ENCODE measurements around the gene SMAD4.
"Not testable (repeated sequence)": the region's sequence is repeated elsewhere in the genome, so short reads cannot be mapped to it uniquely, and the experiment has no call there.

SMAD4 gene

DNA sequence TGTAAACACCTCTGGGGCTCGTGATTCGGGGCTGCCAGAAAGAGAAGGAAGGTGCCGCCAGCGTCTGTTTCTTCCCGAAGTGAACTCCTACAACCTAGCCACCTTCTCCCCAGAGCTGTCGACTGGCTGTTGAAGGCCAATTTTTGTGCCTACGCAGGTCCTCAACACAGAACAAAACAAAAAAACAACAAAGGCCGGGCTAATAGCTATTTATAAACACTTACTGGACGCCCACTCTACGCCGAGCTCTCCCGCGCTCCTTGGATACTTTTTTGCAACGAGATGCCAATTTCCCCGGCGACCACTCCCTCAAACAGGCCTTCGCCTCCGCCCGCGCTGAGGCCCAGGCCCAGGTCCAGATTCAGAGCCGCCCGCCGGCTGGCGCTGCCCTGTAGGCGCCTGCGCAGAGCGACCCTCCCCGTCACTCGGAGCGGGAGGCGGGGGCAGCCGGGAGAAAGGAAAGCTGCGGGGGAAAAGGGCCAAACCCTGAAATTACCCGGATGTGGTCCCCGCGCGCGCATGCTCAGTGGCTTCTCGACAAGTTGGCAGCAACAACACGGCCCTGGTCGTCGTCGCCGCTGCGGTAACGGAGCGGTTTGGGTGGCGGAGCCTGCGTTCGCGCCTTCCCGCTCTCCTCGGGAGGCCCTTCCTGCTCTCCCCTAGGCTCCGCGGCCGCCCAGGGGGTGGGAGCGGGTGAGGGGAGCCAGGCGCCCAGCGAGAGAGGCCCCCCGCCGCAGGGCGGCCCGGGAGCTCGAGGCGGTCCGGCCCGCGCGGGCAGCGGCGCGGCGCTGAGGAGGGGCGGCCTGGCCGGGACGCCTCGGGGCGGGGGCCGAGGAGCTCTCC, at the start of gene SMAD4:
SMAD4 (plus strand) TSS at position 520 of the 843 bp plus-strand sequence. CDS start 16,834 bp downstream, outside the sequence.
- peak; percentile 98 for DNase-seq

DNA sequence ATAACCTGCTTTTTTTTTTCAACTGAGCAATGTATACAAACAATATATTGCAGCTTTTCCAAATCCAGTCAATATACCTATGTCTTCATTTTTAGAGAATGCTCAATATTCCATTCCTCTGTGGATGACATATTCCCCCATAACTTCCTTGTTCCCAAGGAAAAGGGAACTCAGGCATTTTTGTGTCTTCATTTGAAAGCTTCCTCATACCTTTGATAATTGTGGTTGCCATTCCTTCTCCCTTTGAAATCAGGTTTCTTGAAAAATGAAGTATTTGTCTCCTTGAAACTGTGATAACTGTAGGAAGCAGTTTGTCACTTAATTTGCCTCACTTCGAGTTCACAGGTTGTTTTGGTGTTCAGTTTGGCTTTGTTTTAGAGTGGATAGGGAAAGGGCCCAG, 48.6 kb upstream of the SMAD4 start:
- no peak for DNase-seq

DNA sequence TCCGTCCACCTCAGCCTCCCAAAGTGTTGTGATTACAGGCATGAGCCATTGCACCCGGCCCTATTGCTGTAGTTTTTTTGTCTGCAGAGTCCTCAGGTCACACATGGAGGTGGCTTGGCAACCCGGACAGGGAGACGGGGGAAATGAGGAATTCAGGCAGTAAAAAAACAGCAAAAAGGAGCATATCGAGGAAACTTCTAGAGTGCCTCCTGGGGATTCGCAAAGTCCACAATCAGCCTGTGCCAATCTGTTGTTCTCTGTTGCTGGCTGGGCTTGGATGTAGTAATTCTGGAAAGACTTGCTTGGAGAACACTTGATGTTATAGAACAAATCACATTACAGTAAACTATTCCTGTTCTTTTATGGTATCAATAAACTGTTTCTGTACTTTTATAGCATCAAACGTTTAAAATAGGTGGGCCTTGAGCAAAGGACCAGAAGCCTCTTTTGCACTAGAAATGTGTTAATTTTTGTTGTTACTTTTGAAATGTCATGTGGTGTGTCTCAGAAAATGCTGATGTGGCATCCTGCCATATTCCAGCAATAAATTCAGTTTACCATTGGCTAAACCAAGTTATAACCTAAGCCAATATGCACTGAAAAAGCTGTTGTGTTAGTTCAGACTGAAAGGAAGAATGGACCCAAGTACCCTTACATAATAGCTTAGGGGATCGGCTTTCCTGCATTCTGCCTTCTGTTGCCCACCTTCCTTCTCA, 47.8 kb upstream of the SMAD4 start:
- no peak for DNase-seq

DNA sequence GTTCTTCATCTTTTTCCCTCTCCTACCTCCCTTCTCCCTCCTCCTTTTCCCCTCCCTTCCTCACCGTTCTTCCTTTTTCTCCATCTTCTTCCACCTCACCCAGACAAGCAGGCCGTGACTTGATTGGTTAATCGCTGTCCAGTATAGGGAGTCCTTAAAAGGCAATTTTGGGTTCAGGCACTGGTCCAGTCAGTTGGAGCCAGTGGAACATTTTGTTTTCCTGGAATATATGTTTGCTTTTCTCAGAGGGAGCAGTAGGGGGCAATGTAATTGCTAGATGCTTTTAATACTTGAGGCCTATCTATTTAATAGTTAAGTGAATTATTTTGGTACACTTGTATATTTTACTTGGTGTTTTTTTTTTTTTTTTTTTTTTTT, 47.2 kb upstream of the SMAD4 start:
- peak; percentile 33 for DNase-seq

DNA sequence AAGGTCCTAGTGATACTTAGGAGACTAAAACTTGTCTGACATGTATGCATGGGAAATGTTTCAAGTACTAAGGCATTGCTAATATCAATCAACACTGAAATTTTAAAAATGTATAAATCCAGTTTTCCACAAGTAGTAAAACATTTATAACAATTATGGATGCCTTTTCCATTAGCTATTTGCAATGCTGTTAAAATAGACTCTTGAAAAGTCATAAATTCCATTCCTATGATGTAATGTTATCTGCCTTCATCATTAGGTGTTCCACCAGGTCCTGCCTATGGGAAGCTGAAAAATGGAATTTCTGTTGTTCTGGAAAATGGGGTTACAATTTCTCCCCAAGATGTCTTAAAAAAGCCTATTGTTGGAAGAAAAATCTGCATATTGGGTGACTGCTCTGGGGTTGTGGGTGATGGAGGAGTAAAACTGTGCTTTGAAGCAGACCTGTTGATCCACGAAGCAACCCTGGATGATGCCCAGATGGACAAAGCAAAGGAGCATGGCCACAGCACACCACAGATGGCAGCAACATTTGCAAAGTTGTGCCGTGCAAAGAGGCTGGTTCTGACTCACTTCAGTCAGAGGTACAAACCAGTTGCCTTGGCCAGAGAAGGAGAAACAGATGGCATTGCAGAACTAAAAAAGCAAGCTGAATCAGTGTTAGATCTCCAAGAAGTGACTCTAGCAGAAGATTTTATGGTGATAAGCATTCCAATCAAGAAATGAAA, 43.5 kb upstream of the SMAD4 start:
- no peak for DNase-seq

DNA sequence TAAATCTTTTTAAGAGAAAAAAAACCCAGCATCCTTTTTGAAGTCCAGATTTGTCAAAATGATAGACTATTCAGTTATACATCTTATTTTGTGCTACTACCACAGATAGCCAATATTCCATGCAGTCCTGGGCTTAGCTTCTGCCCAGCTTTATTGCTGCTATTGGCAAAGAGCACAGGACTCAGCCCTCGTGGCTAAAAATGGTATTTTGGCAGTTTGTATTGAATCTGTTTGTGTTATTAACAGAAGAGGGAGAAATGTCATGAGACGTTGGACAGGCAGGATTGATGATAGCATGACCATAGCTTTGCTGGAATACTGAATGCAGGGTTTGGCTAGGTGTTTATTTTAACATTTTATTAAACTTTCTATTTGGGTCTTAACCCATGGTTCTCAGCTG, 42.8 kb upstream of the SMAD4 start:
- no peak for DNase-seq

DNA sequence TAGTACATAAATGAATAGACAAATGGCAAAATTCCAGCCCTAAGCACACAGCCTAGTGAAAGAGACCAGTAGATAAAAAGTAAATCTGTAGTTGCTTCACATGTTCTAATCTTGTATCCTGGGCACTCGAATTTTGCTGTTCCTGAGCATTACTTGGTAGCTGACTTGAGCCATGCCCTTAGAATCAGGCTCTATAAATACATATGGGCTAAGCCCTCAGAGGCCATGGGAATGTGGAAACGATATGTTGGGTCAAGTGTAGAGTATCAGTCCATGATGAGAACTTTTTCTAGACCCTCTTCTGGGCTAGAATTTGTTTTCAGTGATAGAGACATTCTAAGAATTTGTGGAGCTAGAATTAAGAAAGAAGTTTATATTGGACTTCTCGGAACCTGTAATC, 40.3 kb upstream of the SMAD4 start:
- DNase-seq, result no peak

DNA sequence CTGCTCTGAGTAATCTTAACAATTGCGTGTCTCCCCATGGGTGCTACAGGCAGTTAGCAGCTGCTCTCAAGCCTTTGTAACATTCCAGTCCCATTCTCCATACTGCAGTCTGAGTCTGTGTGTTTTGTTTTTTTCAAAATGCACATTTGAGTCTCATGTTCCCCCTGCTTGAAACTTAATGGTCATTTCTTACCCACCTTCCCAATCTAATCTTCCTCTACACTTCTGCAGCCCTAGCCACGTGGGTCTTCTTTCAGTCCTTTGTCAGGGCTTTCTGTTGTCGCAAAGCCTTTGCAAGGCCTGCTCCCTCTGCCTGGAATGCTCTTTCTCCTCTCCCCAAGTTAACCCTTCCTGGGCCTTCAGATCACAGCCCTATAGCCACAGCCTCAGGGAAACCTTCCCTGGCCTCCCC, 37.7 kb upstream of the SMAD4 start:
- DNase-seq, result no peak

DNA sequence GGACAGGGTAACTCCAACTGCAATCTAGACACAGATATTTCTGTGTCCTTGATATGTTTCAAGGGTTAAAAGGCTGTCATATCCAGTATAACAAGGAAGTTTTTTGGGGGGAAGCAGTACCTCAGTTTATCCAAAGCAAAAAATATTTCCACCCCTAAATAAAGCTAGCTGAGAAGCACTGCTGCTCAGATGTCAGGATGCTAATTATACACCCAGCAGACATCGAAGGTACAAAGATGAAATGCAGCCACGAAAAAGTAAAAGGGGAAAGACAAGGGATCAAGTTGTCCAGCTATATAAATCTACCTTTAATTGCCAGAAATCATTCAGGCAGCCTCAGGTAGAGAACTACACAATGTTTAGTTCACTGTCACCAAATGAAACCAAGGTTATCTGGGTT, 36.0 kb upstream of the SMAD4 start:
- DNase-seq, result no peak

DNA sequence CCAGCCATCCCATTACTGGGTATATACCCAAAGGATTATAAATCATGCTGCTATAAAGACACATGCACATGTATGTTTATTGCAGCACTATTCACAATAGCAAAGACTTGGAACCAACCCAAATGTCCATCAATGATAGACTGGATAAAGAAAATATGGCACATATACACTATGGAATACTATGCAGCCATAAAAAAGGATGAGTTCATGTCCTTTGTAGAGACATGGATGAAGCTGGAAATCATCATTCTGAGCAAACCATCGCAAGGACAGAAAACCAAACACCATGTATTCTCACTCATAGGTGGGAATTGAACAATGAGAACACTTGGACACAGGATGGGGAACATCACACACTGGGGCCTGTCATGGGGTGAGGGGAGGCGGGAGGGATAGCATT, 26.8 kb upstream of the SMAD4 start:
- not testable (repeated sequence) for DNase-seq

DNA sequence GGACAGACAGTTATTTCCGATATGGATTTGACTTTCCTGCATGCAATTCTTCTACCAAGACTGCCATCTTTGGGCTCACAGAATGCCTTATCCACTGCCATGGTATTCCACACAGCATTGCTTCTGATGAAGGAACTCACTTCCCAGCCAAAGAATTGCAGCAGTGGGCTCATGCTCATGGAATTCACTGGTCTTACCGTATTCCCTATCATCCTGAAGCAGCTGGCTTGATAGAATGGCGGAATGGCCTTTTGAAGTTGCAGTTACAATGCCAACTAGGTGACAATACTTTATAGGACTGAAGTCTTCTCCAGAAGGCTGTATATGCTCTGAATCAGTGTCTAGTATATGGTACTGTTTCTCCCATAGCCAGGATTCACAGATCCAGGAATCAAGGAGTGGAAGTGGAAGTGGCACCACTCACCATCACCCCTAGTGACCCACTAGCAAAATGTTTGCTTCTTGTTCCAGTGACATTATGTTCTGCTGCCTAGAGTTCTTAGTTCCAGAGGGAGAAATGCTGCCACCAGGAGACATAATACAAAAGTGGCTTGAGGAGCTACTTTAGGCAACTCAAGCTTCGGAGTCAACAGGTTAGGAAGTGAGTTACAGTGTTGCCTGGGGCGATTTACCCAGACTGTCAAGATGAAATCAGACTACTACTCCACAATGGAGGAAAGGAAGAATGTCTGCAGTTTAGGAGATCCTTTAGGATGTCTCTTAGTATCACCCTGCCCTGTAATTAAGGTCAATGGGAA, 23.8 kb upstream of the SMAD4 start:
- DNase-seq, result no peak

DNA sequence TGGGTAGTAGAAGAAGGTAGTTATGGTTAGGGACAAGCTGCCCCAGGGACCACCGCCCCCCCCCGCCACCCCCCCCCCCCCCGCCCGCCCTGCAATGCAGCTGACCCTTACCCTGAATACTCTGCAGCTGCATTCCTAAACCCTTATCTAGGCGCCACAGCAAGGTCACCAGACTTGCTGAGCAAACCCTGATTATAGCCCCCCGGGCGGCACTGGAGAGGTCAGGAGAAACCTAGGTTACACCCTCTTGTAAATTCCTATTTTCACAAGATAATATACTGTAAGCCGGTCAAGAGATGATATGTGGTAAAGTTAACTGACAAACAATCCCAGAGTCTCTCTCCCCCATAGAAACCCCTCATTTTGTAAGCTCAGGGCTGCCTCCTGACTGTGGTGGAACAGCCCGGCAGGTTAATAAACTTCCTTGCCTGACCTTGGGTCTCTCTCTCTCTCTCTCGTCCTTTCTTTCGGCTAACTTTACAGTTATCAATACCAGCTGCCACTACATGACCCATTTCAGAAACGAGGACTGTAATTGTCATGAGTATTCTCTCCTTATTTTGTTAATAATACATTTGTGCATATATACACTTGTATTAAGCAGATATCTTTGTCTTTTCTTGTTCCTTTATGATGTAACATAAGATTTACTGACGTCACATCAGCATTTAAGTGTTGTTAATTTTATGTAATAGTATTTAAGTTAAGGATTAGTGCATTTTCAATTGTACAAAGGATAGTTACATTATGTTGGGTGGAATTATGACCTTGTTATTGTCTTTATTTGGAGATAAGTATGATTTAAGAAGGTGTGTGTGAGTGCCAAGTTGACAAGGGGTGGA, 22.8 kb upstream of the SMAD4 start:
- DNase-seq, result peak; percentile 50

DNA sequence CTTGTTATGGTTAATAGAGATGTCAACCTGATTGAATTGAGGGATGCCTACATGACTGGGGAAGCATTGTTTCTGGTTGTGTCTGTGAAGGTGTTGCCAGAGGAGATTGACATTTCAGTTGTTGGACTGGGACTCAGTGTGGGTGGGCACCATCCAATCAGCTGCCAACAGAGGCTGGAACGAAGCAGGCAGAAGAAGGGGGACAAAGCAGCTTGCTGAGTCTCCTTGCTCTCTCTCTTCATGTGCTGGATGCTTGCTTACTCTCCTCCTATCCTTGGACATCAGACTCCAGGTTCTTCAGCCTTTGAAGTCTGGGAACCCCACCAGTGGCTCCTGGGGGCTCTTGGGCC, 22.2 kb upstream of the SMAD4 start:
- no peak for DNase-seq

DNA sequence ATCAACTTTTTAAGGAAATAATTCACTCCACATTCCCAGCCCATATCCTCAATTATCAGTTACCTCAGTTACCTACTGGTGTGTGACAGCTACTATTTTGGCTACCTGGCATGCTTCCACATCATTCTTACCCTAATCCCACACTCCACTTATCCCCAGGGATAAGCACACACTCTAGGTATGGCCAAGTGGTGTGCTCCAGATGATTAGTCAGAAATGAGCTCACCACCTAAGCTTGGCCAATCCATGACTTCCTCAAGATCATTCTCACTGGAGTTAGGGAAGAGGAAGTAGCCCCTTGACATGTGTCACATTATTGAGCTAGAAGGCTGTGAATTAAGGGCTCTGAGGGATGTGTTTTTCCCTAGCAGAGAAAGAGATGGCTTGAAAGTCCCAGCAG, 20.9 kb upstream of the SMAD4 start:
- peak; percentile 37 for DNase-seq

DNA sequence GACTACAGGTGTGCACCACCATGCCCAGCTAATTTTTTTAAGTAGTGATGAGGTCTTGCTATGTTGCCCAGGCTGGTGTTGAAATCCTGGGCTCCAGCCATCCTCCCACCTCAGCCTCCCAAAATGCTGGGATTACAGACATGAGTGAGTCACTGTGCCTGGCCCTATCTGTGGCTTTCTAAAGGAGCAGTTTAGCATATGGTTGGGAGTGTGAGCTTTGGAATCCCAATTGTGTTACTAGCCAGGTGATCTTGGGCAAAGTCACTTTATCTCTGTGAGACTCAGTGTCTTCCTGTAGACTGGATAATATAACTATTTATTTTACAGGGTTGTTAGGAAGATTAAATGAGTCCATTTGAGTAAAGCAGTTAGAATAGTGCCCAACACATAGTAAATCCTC, 19.8 kb upstream of the SMAD4 start:
- no peak for DNase-seq

DNA sequence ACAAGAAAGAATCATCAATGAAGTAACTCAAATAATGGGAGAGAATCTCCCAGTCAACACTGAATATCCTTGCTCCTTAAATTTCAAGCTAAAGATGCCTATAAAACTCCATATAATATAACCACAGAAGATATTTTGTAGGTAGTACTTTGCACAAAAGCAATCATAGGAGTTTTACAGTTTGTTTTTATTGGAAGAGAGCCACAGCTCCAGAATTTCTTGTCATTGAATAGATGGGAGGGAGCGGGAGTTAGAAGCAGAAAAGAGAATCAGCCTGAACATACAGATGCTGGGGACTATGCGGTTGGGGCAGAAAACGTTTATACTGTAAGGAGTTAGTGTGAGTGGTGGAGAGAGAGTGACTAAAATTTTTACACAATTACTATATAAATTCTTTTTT, 18.3 kb upstream of the SMAD4 start:
- DNase-seq, result no peak

DNA sequence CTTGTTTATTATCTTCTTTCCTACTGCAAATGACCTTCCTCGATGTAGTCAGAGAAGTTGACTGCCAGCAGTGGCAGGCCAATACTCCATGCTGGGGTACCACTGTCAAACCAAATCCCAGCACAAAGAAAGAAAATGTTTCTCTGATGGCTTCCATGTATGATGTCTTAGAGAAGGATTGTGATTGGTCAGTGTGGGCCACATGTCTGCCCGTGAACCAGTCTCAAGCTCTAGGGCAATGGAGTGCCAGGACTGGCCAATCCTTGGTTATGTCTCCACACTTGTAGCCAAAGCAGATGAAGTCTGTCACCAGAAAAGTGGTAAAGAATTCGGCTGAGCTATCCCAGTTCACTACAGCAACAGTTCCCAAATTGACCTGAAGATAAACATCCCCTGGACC, 17.6 kb upstream of the SMAD4 start:
- DNase-seq, result no peak

DNA sequence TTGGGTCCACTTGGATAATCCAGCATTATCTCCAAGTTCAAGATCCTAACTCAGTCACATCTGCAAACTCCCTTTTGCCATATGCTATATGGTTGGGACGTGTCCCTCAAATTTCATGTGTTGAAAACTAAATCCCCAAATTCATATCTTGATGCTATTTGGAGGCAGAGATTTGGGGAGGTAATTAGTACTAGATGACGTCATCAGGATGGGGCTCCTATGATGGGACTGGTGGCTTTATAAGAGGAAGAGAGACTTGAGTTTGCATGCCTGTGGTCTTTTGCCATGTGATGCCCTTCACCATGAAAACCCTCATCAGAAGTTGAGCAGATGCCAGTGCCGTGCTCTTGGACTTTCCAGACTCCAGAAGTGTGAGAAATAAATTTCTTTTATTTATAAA, 16.8 kb upstream of the SMAD4 start:
- no peak for DNase-seq

DNA sequence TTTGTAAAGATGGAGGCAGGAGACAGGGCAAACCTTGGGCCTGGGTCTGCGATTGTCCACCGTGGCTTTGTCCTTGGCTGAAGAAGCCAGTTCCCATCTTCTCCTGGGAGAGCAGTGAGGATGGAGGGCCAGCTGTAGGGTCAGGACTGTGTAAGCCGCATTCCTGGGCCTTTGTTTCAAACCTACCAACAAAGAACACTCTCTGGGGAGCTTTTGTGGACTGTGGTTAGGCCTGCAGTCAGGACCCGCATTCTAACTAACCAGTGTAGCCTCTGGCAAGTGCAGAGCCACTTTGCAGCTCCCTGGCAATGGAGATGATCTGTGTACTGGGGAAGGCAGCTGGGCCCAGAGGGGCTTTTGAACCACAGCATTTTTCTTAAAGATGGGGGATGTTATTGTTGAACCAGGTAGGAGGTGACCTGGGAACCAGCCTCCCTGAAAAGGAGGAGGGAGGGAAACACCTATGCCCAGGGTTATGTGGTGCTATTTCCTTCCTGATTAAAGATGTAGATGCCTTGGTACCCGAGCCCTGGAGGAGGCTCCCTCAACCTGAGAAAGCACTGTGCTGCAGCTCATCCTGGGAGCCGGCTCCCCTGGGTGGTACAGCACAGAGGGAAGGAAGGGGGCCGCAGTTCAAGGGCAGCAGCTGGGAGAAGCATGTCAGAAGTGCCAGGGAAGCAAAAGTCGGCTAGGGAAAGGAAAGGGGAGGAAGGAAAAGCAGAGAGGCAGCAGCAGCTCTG, 12.7 kb upstream of the SMAD4 start:
- DNase-seq, result no peak

DNA sequence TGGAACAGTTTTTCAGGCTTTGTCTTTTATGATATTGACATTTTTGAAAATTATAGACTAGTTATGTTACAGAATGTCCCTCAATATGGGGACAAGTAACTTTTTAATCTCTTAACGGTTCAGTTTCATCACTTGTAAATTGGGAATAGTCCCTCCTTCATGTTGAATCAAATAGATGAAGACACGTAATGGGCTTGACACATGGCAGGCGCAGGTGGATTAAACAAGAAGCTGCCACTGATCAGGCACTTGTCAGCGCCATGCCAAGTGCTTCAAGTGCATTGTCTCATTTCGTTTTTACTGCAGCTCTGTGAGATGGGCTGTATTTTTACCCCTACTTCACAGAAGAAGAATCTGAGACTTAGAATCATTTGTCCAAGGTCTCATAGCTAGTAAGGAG, 9.5 kb upstream of the SMAD4 start:
- no peak for DNase-seq

DNA sequence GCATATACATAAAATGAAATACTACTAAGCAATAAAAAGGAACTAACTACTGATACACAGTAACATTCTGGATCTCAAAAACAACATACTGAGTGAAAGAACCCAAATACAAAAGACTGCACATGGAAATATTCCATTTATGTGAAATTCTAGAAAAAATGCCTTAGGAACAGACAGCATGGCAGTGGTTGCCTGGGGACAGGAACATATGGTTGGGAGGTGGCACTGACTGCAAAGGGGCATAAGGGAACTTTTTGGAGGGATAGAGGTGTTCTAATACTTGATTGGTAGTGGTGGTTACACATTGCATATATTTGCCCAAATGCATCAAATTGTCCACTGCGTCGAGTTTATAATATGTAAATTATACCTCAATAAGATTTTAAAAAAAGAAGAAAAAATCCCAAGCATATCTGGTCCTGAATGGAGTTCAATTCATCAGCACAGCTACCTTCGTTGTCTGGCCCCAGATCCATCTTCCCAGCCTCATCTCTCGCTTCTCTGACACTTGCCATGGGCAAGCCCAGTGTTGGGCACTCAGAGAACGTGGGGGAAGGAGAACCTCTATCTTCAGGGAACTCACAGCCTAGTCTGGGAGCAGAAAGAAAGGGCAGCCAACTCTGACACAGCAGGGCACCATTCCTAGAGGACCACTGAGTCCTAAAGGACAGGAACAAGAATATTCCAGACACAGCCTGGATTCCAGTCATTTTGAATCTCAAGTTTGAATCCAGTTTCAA, 8.6 kb upstream of the SMAD4 start:
- no peak for DNase-seq

All from hematopoietic multipotent progenitor cell treated with erythropoietin and hydrocortisone succinate and interleukin-3 and kit ligand, for 4 days (in vitro differentiated cells).